Kidney (tissue), 14 donors: ENCODE results near the gene DHPS. TPM values are rescaled to one million over a fixed set of nuclear protein-coding genes. Genes with fewer than 3 reads are reported as not detected.

Experiments
- DNase-seq, 5 donors: peaks; one replicate each; pipeline ENCODE4 v3.0.0-alpha.2; 2013 to 2020
- FAIRE-seq: peaks from 2 replicates; lab custom pipeline; 2012; peaks lifted over from hg19 to GRCh38; lab: Jason Lieb, UNC
- H3K27ac ChIP-seq, 2 donors: one replicate each; pipeline ENCODE4 v1.7.0; 2013; ENCODE audit warnings: low read depth in 2 of 2, low read length in 2 of 2, inconsistent platforms in 1 of 2
- H3K27me3 ChIP-seq: one replicate; pipeline ENCODE4 v1.7.1; 2013; ENCODE audit warnings: low read length, inconsistent platforms; ENCODE audit not compliant: control insufficient read depth, insufficient read depth
- H3K36me3 ChIP-seq, 3 donors: one replicate each; pipeline versions ENCODE4 v1.7.0 to v1.7.1; 2013; ENCODE audit warnings: low read length in 3 of 3, control low read depth in 1 of 3, inconsistent platforms in 1 of 3; ENCODE audit not compliant: insufficient read depth in 3 of 3, control insufficient read depth in 2 of 3
- H3K4me1 ChIP-seq, 3 donors: one replicate each; pipeline versions ENCODE4 v1.7.0 to v1.7.1; 2013; ENCODE audit warnings: low read length in 3 of 3, inconsistent platforms in 1 of 3, low read depth in 1 of 3; ENCODE audit not compliant: control insufficient read depth in 2 of 3, insufficient read depth in 2 of 3
- H3K4me3 ChIP-seq, 3 donors: one replicate each; pipeline versions ENCODE4 v1.7.0 to v1.8.1; 2013; ENCODE audit warnings: low read length in 3 of 3, control low read depth in 1 of 3, inconsistent platforms in 1 of 3
- H3K9ac ChIP-seq, 3 donors: one replicate each; pipeline versions ENCODE4 v1.7.0 to v1.7.1; 2013; ENCODE audit warnings: low read length in 3 of 3, control low read depth in 1 of 3, inconsistent platforms in 1 of 3
- H3K9me3 ChIP-seq, 3 donors: one replicate each; pipeline versions ENCODE4 v1.7.0 to v1.7.1; 2013; ENCODE audit warnings: low read length in 3 of 3, control low read depth in 1 of 3, inconsistent platforms in 1 of 3; ENCODE audit not compliant: control insufficient read depth in 2 of 3, insufficient read depth in 1 of 3
- intact Hi-C: fragments of 100-400 bp; cut with DNase I; formaldehyde crosslinking; loops from one replicate; pipeline ENCODE4 v1.11.1; 2022
- polyA plus RNA-seq: library from polyadenylated mRNA; stranded (reverse); fragments of 350-450 nt; fragmentation: Illumina TruSeq; extraction: RNeasy Lipid Tissue Mini Kit (QIAGEN cat#74804); gene quantifications from one replicate; pipeline ENCODE4 v1.2.3, GENCODE V29; 2014; ENCODE audit warnings: low read depth, low replicate concordance; ENCODE audit not compliant: insufficient read depth
- total RNA-seq: library from RNA; stranded (reverse); fragmentation: NEBNext Ultra II Directional; extraction: Animal tissue kit (Norgen Biotek cat#: 25700); gene quantifications from one replicate; pipeline ENCODE4 v1.2.1, GENCODE V29; 2021
- TF ChIP-seq, protein P1 (sequence below): IDR thresholded peaks from 3 replicates; pipeline ENCODE4 v1.5.1; 2012; ENCODE audit warnings: mild to moderate bottlenecking, moderate library complexity, borderline replicate concordance; ENCODE audit not compliant: insufficient read depth; ENCODE audit errors: extremely low read depth
- donor health status: control.
- donor health status: control.
- donor health status: control.
- donor health status: control.
- donor health status: control.
- donor health status: DM: yes; HTN: yes; CAD: no.
- donor health status: Normal renal cell carcinoma (clear cell type).

Gene DHPS
- total and polyA plus RNA-seq, 2 donors from 2014 or later: 61.3 to 75.9 TPM

DNA sequence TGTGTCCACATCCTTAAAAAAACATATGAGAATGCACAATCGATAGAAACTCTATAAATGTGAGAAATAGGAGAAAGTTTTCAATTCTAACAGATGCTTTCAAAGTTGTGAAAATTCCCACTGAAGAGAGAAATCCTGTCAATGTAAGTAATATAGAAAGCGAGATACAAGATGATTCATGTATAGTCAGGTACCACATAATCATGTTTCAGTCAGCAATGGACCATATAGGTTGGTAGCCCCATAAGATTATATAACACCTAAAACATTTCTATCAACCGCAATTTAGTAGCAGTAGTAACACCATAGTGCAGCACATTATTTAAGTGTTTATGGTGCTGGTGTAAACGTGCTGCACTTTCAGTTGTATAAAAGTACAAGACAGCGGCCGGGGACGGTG lies 52.5 kb downstream of the DHPS start:
- no peak for FAIRE-seq
- no peaks in the 10 kb centered on the region for H3K4me1 ChIP-seq
- intact Hi-C loops: no loop called here
- no peak for DNase-seq
- H3K9ac ChIP-seq: no peak overlapping the region
- H3K27ac ChIP-seq: no peak overlapping the region
- H3K9me3 ChIP-seq: peaks cover 2 to 16% (median 9%) of the 10 kb centered on the region in 3 donors
- no peak overlapping the region for H3K4me3 ChIP-seq
- TF ChIP-seq, protein P1, sequence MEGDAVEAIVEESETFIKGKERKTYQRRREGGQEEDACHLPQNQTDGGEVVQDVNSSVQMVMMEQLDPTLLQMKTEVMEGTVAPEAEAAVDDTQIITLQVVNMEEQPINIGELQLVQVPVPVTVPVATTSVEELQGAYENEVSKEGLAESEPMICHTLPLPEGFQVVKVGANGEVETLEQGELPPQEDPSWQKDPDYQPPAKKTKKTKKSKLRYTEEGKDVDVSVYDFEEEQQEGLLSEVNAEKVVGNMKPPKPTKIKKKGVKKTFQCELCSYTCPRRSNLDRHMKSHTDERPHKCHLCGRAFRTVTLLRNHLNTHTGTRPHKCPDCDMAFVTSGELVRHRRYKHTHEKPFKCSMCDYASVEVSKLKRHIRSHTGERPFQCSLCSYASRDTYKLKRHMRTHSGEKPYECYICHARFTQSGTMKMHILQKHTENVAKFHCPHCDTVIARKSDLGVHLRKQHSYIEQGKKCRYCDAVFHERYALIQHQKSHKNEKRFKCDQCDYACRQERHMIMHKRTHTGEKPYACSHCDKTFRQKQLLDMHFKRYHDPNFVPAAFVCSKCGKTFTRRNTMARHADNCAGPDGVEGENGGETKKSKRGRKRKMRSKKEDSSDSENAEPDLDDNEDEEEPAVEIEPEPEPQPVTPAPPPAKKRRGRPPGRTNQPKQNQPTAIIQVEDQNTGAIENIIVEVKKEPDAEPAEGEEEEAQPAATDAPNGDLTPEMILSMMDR: no peak
- H3K36me3 ChIP-seq: peaks cover 21 to 44% (median 21%) of the 10 kb centered on the region in 3 donors
- no peaks in the 10 kb centered on the region for H3K27me3 ChIP-seq

DNA sequence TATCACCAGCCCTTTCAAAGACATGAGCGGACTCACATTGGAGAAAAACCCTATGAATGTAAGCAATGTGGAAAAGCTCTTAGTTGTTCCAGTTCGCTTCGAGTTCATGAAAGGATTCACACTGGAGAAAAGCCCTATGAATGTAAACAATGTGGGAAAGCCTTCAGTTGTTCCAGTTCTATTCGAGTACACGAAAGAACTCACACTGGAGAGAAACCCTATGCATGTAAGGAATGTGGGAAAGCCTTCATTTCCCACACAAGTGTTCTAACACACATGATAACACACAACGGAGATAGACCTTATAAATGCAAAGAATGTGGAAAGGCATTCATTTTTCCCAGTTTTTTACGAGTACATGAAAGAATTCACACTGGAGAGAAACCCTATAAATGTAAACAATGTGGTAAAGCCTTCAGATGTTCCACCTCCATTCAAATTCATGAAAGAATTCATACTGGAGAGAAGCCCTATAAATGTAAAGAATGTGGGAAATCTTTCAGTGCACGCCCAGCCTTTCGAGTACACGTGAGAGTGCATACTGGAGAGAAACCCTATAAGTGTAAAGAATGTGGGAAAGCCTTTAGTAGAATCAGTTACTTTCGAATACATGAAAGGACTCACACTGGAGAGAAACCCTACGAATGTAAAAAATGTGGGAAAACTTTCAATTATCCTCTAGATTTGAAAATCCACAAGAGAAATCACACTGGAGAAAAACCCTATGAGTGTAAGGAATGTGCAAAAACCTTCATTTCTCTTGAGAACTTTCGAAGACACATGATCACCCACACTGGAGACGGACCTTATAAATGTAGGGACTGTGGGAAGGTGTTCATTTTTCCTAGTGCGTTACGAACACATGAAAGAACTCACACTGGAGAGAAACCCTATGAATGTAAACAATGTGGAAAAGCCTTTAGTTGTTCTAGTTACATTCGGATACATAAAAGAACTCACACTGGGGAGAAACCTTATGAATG lies 53.3 kb downstream of the DHPS start:
- Histone ChIP-seq H3K27me3 (no peaks in the 10 kb centered on the region), H3K9ac (no peak overlapping the region), H3K36me3 (peaks cover 21 to 45% (median 21%) of the 10 kb centered on the region in 3 donors), H3K9me3 (peaks cover 2 to 16% (median 9%) of the 10 kb centered on the region in 3 donors), H3K27ac (no peak overlapping the region), H3K4me3 (no peak overlapping the region), H3K4me1 (no peaks in the 10 kb centered on the region)
- TF ChIP-seq, protein P1: no peak
- DNase-seq (no peak), FAIRE-seq (no peak)
- intact Hi-C loops: no loop called here

GRCh38 chr19:12626958-12627357 lies 54.7 kb downstream of the DHPS start:
- Histone ChIP-seq H3K4me3 (no peak overlapping the region), H3K9me3 (peaks cover 2 to 16% (median 9%) of the 10 kb centered on the region in 3 donors), H3K27ac (no peak overlapping the region), H3K27me3 (no peaks in the 10 kb centered on the region), H3K9ac (no peak overlapping the region), H3K4me1 (no peaks in the 10 kb centered on the region), H3K36me3 (peaks cover 21 to 45% (median 21%) of the 10 kb centered on the region in 3 donors)
- TF ChIP-seq, protein P1: no peak
- intact Hi-C loops: no loop called here
- no peak for FAIRE-seq
- no peak for DNase-seq

Other genes starting within 250 kb of the DHPS start
- gene ZNF443, start 240.9 kb downstream of the DHPS start, total RNA-seq: 8.4 TPM
- 4.1 TPM for gene ZNF443, start 240.9 kb downstream of the DHPS start, polyA plus RNA-seq
- 5.7 TPM for gene ZNF709, start 197.1 kb downstream of the DHPS start, total RNA-seq
- gene ZNF709, start 197.1 kb downstream of the DHPS start, polyA plus RNA-seq: 2.2 TPM
- gene ZNF564, start 130.4 kb downstream of the DHPS start, total RNA-seq: 22.6 TPM
- gene ZNF564, start 130.4 kb downstream of the DHPS start, polyA plus RNA-seq: 10.2 TPM
- gene ZNF490, start 71.1 kb downstream of the DHPS start, total RNA-seq: 14.3 TPM
- gene ZNF490, start 71.1 kb downstream of the DHPS start, polyA plus RNA-seq: 1.0 TPM
- 34.7 TPM for gene ZNF791, start 71.0 kb downstream of the DHPS start, total RNA-seq
- gene ZNF791, start 71.0 kb downstream of the DHPS start, polyA plus RNA-seq: 6.5 TPM
- gene MAN2B1, start 15.1 kb downstream of the DHPS start, total RNA-seq: 90.5 TPM
- gene MAN2B1, start 15.1 kb downstream of the DHPS start, polyA plus RNA-seq: 63.9 TPM
- gene WDR83, start 15.1 kb downstream of the DHPS start, total RNA-seq: 10.5 TPM
- 21.2 TPM for gene WDR83, start 15.1 kb downstream of the DHPS start, polyA plus RNA-seq
- not detected for gene GNG14, start 6.1 kb upstream of the DHPS start, total RNA-seq
- gene GNG14, start 6.1 kb upstream of the DHPS start, polyA plus RNA-seq: not detected
- gene FBXW9, start 14.8 kb upstream of the DHPS start, total RNA-seq: 11.4 TPM
- 14.9 TPM for gene FBXW9, start 14.8 kb upstream of the DHPS start, polyA plus RNA-seq
- gene TNPO2, start 42.1 kb upstream of the DHPS start, total RNA-seq: 62.7 TPM
- gene TNPO2, start 42.1 kb upstream of the DHPS start, polyA plus RNA-seq: 20.5 TPM
- gene TRIR, start 52.8 kb upstream of the DHPS start, total RNA-seq: 135 TPM
- 321 TPM for gene TRIR, start 52.8 kb upstream of the DHPS start, polyA plus RNA-seq
- gene GET3, start 55.6 kb upstream of the DHPS start, total RNA-seq: 71.3 TPM
- 132 TPM for gene GET3, start 55.6 kb upstream of the DHPS start, polyA plus RNA-seq
- gene BEST2, start 69.9 kb upstream of the DHPS start, total RNA-seq: not detected
- gene BEST2, start 69.9 kb upstream of the DHPS start, polyA plus RNA-seq: not detected
- gene HOOK2, start 93.7 kb upstream of the DHPS start, total RNA-seq: 58.1 TPM
- gene HOOK2, start 93.7 kb upstream of the DHPS start, polyA plus RNA-seq: 41.8 TPM
- 128 TPM for gene JUNB, start 109.6 kb upstream of the DHPS start, total RNA-seq
- gene JUNB, start 109.6 kb upstream of the DHPS start, polyA plus RNA-seq: 142 TPM
- 171 TPM for gene PRDX2, start 119.9 kb upstream of the DHPS start, total RNA-seq
- 664 TPM for gene PRDX2, start 119.9 kb upstream of the DHPS start, polyA plus RNA-seq
- 3.2 TPM for gene THSD8, start 120.2 kb upstream of the DHPS start, total RNA-seq
- 10.0 TPM for gene THSD8, start 120.2 kb upstream of the DHPS start, polyA plus RNA-seq
- 7.9 TPM for gene RNASEH2A, start 124.7 kb upstream of the DHPS start, total RNA-seq
- gene RNASEH2A, start 124.7 kb upstream of the DHPS start, polyA plus RNA-seq: 1.3 TPM
- gene RTBDN, start 152.7 kb upstream of the DHPS start, total RNA-seq: not detected
- not detected for gene RTBDN, start 152.7 kb upstream of the DHPS start, polyA plus RNA-seq
- gene MAST1, start 156.6 kb upstream of the DHPS start, total RNA-seq: 0.35 TPM
- 0.39 TPM for gene MAST1, start 156.6 kb upstream of the DHPS start, polyA plus RNA-seq
- gene DNASE2, start 199.6 kb upstream of the DHPS start, total RNA-seq: 34.7 TPM
- gene DNASE2, start 199.6 kb upstream of the DHPS start, polyA plus RNA-seq: 50.9 TPM
- not detected for gene KLF1, start 205.3 kb upstream of the DHPS start, total RNA-seq
- gene KLF1, start 205.3 kb upstream of the DHPS start, polyA plus RNA-seq: not detected
- 21.9 TPM for gene GCDH, start 209.3 kb upstream of the DHPS start, total RNA-seq
- 45.6 TPM for gene GCDH, start 209.3 kb upstream of the DHPS start, polyA plus RNA-seq
- gene SYCE2, start 237.4 kb upstream of the DHPS start, total RNA-seq: not detected
- gene SYCE2, start 237.4 kb upstream of the DHPS start, polyA plus RNA-seq: not detected